Measurements from ENCODE around the gene SDK2.

DNA sequence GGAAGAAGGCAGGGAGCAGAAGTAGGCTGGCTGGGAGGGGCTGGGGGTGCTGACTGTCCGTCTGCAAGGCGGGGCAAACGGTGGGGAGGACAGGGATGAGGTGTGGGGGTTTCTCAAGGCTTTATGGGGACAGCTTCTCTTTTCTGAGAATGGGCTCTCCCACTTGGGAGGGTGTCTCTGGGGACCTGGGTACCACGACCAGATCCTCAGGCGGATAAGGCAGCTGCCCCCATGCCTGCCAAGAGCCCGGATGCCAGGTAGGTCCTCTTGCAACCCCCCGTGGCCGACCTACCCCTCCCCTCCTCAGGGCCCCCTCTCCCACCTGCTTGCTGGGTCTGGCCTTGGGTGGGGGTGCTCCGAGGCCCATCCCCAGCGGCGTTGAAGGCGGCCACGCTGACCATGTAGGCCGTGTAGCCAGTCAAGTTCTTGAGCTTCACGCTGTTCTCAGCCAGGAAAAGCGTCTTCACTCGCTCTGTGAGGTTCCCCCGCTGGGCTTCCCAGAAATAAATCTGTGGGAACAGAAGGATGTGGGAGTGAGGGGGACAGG, 276.1 kb downstream of the SDK2 start:
- TF ChIP-seq, protein P1, sequence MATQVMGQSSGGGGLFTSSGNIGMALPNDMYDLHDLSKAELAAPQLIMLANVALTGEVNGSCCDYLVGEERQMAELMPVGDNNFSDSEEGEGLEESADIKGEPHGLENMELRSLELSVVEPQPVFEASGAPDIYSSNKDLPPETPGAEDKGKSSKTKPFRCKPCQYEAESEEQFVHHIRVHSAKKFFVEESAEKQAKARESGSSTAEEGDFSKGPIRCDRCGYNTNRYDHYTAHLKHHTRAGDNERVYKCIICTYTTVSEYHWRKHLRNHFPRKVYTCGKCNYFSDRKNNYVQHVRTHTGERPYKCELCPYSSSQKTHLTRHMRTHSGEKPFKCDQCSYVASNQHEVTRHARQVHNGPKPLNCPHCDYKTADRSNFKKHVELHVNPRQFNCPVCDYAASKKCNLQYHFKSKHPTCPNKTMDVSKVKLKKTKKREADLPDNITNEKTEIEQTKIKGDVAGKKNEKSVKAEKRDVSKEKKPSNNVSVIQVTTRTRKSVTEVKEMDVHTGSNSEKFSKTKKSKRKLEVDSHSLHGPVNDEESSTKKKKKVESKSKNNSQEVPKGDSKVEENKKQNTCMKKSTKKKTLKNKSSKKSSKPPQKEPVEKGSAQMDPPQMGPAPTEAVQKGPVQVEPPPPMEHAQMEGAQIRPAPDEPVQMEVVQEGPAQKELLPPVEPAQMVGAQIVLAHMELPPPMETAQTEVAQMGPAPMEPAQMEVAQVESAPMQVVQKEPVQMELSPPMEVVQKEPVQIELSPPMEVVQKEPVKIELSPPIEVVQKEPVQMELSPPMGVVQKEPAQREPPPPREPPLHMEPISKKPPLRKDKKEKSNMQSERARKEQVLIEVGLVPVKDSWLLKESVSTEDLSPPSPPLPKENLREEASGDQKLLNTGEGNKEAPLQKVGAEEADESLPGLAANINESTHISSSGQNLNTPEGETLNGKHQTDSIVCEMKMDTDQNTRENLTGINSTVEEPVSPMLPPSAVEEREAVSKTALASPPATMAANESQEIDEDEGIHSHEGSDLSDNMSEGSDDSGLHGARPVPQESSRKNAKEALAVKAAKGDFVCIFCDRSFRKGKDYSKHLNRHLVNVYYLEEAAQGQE (IDR thresholded peaks at IDR 0.05; ENCODE audit: insufficient read depth in 1 of 2, low read depth in 2 of 2, low read length in 2 of 2) = no peak
- no peak for TF ChIP-seq POLR2AphosphoS5 (IDR thresholded peaks at IDR 0.05; ENCODE audit: low read depth, low read length)
